Nephron progenitor cell (in vitro differentiated cells): ENCODE results near the gene SOX18.

ENCODE experiments used
- DNase-seq: peaks from one replicate; pipeline ENCODE4 v3.0.0; 2021
- H3K27ac Mint-ChIP-seq: 2 replicates; pipeline ENCODE4 v1.8.0; 2021; ENCODE audit warnings: mild to moderate bottlenecking, moderate library complexity, mixed read lengths
- H3K27me3 Mint-ChIP-seq: 2 replicates; pipeline ENCODE4 v1.8.0; 2021; ENCODE audit warnings: mild to moderate bottlenecking, low read depth, mixed read lengths; ENCODE audit not compliant: poor library complexity
- H3K36me3 Mint-ChIP-seq: 2 replicates; pipeline ENCODE4 v1.8.0; 2021; ENCODE audit warnings: low read depth, mixed read lengths
- H3K4me1 Mint-ChIP-seq: 2 replicates; pipeline ENCODE4 v1.8.0; 2021; ENCODE audit warnings: mixed read lengths
- H3K4me3 Mint-ChIP-seq: 2 replicates; pipeline ENCODE4 v1.8.0; 2021; ENCODE audit warnings: mild to moderate bottlenecking, moderate library complexity, mixed read lengths
- H3K9me3 Mint-ChIP-seq: 2 replicates; pipeline ENCODE4 v1.8.0; 2021; ENCODE audit warnings: mild to moderate bottlenecking, moderate library complexity, mixed read lengths
- TF ChIP-seq, protein P1 (sequence below): fragments of 200-600 bp; sonication (generic); IDR thresholded peaks from 2 replicates; pipeline ENCODE4 v1.5.0; 2021; ENCODE audit warnings: antibody characterized with exemption

Gene SOX18

DNA sequence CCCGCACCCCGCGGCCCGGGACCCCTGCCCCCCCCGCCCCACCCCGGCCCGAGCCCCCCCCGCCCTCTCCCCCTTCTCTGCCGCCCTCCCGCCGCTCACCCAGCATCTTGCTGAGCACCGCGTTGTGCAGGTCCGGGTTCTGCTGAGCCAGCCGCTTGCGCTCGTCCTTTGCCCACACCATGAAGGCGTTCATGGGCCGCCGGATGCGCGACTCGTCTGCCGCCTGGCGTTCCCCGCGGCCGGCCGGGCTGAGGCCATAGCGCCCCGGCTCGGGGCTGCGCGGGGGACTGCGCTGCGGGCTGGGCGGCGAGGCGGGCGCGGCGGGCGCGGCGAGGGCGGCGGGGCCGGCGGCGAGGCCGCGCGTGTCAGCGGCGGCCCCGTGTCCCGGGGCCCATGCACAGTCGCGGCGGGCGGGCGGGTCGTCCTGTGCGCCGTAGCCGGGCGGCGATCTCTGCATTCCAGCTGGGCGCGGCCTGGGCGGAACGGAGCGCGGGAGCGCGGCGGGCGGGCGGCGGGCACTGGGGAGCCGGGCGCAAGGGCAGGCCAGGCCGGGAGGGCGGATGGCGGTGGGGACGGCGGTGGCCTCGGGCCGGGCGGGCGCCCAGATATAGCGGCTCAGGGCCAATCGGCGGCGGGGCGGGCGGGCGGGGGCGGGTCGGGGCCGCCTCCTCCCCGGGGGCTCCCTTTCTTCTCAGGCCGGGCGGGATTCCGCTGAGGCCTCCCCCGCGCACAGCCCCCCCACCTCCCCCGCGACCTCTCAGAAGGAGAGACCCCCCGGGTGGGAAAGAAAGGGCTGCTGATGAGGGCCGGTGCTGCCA is at the start of gene SOX18:
Gene SOX18 (minus strand): TSS at position 580 of the 818 bp plus-strand sequence. CDS start 123 bp downstream, at position 457.
- H3K27me3 Mint-ChIP-seq: peaks cover 71% of the 10 kb centered on the region
- peak within 1 kb of the TSS; percentile 54 for H3K4me3 Mint-ChIP-seq
- DNase-seq: peak; percentile 69

DNA sequence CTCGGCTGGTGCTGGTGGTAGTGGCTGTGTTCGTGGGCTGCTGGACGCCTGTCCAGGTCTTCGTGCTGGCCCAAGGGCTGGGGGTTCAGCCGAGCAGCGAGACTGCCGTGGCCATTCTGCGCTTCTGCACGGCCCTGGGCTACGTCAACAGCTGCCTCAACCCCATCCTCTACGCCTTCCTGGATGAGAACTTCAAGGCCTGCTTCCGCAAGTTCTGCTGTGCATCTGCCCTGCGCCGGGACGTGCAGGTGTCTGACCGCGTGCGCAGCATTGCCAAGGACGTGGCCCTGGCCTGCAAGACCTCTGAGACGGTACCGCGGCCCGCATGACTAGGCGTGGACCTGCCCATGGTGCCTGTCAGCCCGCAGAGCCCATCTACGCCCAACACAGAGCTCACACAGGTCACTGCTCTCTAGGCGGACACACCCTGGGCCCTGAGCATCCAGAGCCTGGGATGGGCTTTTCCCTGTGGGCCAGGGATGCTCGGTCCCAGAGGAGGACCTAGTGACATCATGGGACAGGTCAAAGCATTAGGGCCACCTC is 49.1 kb upstream of the SOX18 start:
- no peak for DNase-seq
- Mint-ChIP-seq H3K27ac (no peak overlapping the region), H3K4me1 (peaks cover 10% of the 10 kb centered on the region), H3K4me3 (no peak overlapping the region), H3K36me3 (peaks cover 6% of the 10 kb centered on the region), H3K9me3 (peaks cover 6% of the 10 kb centered on the region), H3K27me3 (peaks cover 39% of the 10 kb centered on the region)
- TF ChIP-seq, protein P1, sequence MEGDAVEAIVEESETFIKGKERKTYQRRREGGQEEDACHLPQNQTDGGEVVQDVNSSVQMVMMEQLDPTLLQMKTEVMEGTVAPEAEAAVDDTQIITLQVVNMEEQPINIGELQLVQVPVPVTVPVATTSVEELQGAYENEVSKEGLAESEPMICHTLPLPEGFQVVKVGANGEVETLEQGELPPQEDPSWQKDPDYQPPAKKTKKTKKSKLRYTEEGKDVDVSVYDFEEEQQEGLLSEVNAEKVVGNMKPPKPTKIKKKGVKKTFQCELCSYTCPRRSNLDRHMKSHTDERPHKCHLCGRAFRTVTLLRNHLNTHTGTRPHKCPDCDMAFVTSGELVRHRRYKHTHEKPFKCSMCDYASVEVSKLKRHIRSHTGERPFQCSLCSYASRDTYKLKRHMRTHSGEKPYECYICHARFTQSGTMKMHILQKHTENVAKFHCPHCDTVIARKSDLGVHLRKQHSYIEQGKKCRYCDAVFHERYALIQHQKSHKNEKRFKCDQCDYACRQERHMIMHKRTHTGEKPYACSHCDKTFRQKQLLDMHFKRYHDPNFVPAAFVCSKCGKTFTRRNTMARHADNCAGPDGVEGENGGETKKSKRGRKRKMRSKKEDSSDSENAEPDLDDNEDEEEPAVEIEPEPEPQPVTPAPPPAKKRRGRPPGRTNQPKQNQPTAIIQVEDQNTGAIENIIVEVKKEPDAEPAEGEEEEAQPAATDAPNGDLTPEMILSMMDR: no peak

More for the DNA sequence above, at the start of gene SOX18:
- Mint-ChIP-seq H3K36me3 (no peaks in the 10 kb centered on the region), H3K27ac (no peak within 1 kb of the TSS), H3K9me3 (no peaks in the 10 kb centered on the region), H3K4me1 (peaks cover 35% of the 10 kb centered on the region)
- TF ChIP-seq, protein P1: no peak

- peaks cover 6% of the 10 kb centered on the region for H3K9me3 Mint-ChIP-seq
- H3K27me3 Mint-ChIP-seq: peaks cover 35% of the 10 kb centered on the region
- H3K27ac Mint-ChIP-seq: no peak overlapping the region
- TF ChIP-seq, protein P1: no peak
- no peak for DNase-seq
- no peak overlapping the region for H3K4me3 Mint-ChIP-seq
- H3K36me3 Mint-ChIP-seq: peaks cover 6% of the 10 kb centered on the region
- peaks cover 6% of the 10 kb centered on the region for H3K4me1 Mint-ChIP-seq
Measured at GRCh38 chr20:64096535-64096934, 47.1 kb upstream of the SOX18 start.

GRCh38 chr20:64095927-64096326 is 46.5 kb upstream of the SOX18 start:
- Mint-ChIP-seq H3K4me3 (no peak overlapping the region), H3K9me3 (peaks cover 6% of the 10 kb centered on the region), H3K27ac (no peak overlapping the region), H3K27me3 (peaks cover 32% of the 10 kb centered on the region), H3K4me1 (peaks cover 6% of the 10 kb centered on the region), H3K36me3 (peaks cover 6% of the 10 kb centered on the region)
- TF ChIP-seq, protein P1: no peak
- DNase-seq: no peak

- TF ChIP-seq, protein P1: no peak
- H3K27me3 Mint-ChIP-seq: peaks cover 27% of the 10 kb centered on the region
- no peak for DNase-seq
Measured at GRCh38 chr20:64095455-64095854, 46.0 kb upstream of the SOX18 start.

More at GRCh38 chr20:64095455-64095854, 46.0 kb upstream of the SOX18 start:
- peaks cover 6% of the 10 kb centered on the region for H3K4me1 Mint-ChIP-seq
- no peak overlapping the region for H3K4me3 Mint-ChIP-seq
- H3K36me3 Mint-ChIP-seq: peaks cover 6% of the 10 kb centered on the region
- H3K9me3 Mint-ChIP-seq: peaks cover 6% of the 10 kb centered on the region
- H3K27ac Mint-ChIP-seq: no peak overlapping the region
